DMS114 treated with DMSO at 0.1 percent for 48 hours (cell line): ENCODE results near the gene LRRC8E.
"Not testable (repeated sequence)": the region's sequence is repeated elsewhere in the genome, so short reads cannot be mapped to it uniquely, and the experiment has no call there.

ENCODE experiments used
- DNase-seq: peaks from one replicate; lab custom pipeline; 2025; ENCODE audit not compliant: unreplicated experiment; lab: John Stamatoyannopoulos, UW

Gene LRRC8E

GRCh38 chr19:7907122-7907521 lies 18.8 kb downstream of the LRRC8E start:
- DNase-seq: no peak

- no peak for DNase-seq
Observed at GRCh38 chr19:7907544-7907943, 19.2 kb downstream of the LRRC8E start.

DNA sequence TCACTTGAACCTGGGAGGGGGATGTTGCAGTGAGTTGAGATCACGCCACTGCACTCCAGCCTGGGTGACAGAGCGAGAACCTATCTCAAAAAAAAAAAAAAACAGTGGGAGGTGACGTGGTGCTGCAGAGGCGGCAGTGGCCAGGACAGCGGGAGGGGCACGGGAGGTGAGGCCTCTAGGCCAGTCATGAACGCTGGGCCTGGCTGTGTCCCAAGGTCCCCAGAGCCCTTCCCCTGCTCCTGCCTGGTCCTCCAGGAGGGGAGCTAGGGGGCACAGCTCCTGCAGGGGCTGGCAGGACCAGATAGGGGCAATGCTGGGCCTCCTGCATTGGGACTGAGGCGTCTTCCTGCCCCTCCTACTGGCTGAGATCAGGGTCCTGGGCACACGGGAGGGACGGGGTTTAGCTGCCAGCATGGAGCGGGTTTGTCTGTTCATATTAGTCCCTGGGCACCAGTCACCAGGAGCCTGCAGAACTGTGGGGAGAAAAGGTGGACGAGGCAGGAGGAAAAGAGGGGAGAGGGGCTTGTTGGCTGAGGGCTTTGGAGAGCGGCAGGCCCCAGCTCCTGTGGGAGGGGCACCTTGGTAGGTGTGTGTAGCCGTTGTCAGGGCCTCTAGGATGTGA lies 19.9 kb downstream of the LRRC8E start:
- no peak for DNase-seq

GRCh38 chr19:7908742-7909461 lies 20.6 kb downstream of the LRRC8E start:
- no peak for DNase-seq

GRCh38 chr19:7909471-7910067 lies 21.3 kb downstream of the LRRC8E start:
- no peak for DNase-seq

DNA sequence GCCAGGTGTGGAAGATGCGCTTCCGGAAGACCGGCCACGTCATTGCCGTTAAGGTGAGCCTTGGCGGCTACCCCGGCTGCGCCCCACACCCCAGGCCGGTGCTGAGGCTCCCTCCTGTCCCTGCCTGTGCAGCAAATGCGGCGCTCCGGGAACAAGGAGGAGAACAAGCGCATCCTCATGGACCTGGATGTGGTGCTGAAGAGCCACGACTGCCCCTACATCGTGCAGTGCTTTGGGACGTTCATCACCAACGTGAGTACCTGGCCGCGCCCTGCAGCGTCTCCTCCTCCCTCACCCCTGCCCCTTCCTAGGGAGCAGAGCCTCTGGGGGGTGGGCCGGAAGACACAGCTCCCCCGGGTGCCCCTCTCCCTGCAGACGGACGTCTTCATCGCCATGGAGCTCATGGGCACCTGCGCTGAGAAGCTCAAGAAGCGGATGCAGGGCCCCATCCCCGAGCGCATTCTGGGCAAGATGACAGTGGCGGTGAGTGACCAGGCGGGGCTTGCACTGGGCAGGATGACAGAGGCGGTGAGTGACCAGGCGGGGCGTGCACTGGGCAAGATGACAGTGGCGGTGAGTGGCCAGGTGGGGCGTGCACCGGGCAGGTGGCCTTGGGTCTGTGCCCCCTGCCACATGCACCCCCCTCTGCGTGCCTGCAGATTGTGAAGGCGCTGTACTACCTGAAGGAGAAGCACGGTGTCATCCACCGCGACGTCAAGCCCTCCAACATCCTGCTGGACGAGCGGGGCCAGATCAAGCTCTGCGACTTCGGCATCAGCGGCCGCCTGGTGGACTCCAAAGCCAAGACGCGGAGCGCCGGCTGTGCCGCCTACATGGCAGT lies 22.2 kb downstream of the LRRC8E start:
- no peak for DNase-seq

DNA sequence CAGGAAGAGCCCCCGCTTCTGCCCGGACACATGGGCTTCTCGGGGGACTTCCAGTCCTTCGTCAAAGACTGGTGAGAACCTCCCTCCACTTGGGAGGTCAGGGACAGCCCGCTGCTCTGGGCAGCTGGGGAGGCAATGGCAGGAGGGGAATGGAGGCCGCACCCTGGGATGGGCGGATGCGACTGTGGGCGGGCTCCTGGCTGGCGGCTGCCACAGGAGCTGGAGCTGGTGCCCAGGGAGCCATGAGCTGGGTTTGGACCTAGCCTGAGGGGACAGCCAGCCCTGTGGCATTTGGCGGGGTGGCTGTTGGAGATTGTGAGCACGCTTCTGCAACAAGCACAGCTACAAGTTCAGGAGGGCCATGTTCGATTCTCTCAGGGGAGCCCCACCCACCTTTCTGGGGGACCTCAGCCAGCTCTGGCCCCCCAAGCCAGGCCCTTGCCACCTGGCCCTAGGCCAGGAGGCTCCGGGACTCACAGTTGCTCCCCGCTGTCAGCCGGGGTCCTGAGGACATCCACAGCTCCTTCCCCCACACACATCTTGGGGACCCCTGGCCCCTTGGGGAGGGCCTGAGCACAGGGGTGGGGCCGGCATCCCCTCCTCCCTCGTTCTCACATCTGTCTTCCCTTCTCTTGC lies 23.3 kb downstream of the LRRC8E start:
- no peak for DNase-seq

GRCh38 chr19:7912144-7912696 lies 23.9 kb downstream of the LRRC8E start:
- DNase-seq: no peak

- no peak for DNase-seq
Observed at GRCh38 chr19:7912697-7913564, 24.6 kb downstream of the LRRC8E start.

DNA sequence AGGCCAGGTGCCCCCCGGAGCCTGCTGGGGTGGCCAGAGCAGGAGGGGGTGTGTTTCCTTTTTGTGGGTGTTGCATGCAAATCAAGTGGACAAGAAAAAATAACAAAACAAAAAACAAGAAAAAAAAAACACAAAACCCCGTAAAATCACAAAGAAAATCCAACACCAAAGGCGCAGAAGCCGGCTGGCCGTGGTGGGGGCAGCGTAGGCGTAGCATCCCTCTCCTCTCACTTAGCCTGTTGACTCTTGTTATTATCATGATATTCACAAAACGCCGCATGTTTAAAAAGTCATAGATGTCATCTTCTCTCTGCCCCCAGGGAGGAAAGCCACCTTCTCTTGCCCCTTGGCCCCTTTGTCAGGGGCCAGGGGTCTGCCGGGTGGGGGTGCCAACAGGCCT lies 25.3 kb downstream of the LRRC8E start:
- DNase-seq: no peak

- no peak for DNase-seq
Observed at GRCh38 chr19:7914099-7914498, 25.8 kb downstream of the LRRC8E start.

- DNase-seq: no peak
Observed at GRCh38 chr19:7914598-7915045, 26.3 kb downstream of the LRRC8E start, which contains the start of gene TGFBR3L. TSS of gene TGFBR3L (plus strand) at chr19:7914830.

- DNase-seq: no peak
Observed at GRCh38 chr19:7915250-7916102, 27.2 kb downstream of the LRRC8E start.

- DNase-seq: no peak
Observed at GRCh38 chr19:7916103-7916954, 28.0 kb downstream of the LRRC8E start.

GRCh38 chr19:7916955-7917266 lies 28.6 kb downstream of the LRRC8E start:
- DNase-seq: no peak

DNA sequence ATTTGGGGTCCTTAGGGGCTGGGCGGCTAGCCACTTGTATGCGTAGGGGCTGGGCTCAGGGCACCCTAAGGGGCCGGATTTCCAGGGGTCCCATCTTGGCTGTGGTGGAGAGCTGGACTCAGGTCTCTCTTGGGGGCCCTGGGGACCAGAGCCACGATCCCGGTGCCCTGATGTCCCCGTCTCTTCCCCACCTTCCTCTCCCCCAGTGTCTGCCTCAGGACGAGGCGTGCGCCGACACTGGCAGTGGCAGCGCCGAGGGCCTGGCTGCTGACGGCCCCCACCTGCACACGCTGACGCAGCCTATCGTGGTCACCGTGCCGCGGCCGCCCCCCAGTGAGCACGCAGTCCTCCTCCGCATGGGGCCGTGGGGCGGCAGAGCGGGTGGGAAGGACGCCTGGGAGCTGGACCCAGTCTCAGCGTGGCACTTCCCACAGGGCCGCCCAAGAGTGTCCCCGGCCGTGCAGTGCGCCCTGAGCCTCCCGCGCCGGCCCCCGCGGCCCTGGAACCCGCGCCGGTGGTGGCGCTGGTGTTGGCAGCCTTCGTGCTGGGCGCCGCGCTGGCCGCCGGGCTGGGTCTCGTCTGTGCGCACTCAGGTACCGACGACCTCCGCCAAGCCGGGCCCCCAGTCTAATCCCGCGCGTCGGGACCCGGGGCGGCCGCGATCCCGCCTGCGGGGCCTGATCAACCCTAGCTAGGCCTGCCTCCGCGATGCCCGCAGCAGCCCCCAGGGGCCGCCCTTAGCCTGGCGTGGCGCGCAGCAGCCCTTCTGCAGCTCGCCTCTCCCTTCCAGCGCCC lies 29.2 kb downstream of the LRRC8E start:
- DNase-seq: no peak

- DNase-seq: not testable (repeated sequence)
Observed at GRCh38 chr19:7918062-7918614, 29.8 kb downstream of the LRRC8E start.
